Effector memory CD4-positive, alpha-beta T cell (primary cell): Measurements from ENCODE around the gene BNC2.

ENCODE experiments used
- DNase-seq, 3 donors: peaks; one replicate each; pipeline ENCODE4 v3.0.0-alpha.2; 2020
- H3K27ac ChIP-seq: 2 replicates; pipeline ENCODE4 v1.7.0; 2013; ENCODE audit warnings: mild to moderate bottlenecking, low read length, moderate library complexity; ENCODE audit not compliant: insufficient read depth, poor library complexity, severe bottlenecking
- H3K27me3 ChIP-seq: replicated peaks from 2 replicates; pipeline ENCODE4 v1.7.0; 2013; ENCODE audit warnings: mild to moderate bottlenecking, low read length; ENCODE audit not compliant: insufficient read depth, control insufficient read depth, poor library complexity, severe bottlenecking
- H3K36me3 ChIP-seq: 2 replicates; pipeline ENCODE4 v1.7.0; 2013; ENCODE audit warnings: mild to moderate bottlenecking, low read length, moderate library complexity; ENCODE audit not compliant: control insufficient read depth, insufficient read depth
- H3K4me1 ChIP-seq: 2 replicates; pipeline ENCODE4 v1.7.0; 2013; ENCODE audit warnings: low read length, mild to moderate bottlenecking; ENCODE audit not compliant: control insufficient read depth, insufficient read depth, poor library complexity, severe bottlenecking
- H3K4me3 ChIP-seq: 2 replicates; pipeline ENCODE4 v1.7.0; 2013; ENCODE audit warnings: low read length, low read depth, mild to moderate bottlenecking; ENCODE audit not compliant: insufficient read depth, poor library complexity, severe bottlenecking
- H3K9me3 ChIP-seq: 2 replicates; pipeline ENCODE4 v1.7.0; 2013; ENCODE audit warnings: mild to moderate bottlenecking, low read length, moderate library complexity; ENCODE audit not compliant: control insufficient read depth

BNC2 gene

DNA sequence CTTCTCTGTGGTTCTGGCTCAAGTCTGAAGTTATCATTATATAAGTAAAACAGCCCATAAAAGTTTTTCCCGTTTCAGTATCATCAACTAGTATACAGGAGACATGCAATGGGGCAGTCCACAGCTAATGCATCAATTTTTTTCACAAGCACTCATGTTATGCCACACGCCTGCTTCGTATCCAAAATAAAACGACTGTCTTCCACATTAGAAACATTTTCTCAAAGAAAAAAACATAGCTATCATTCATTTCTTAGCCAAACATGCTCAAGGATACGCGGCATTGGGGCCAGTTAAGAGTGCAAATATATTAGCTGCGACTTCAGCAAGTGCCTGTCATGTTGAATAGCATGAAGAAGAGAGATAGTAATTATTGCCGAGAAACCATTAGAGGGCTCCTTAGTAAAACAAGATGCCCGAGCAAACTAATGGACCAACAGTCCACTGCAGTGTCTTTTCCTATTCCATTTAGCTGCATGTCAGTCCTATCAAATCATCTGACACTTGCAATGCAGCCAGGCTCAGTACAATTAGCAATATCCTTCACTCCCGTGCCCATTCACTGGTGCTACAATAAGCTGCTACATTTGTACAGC, 68.5 kb downstream of the BNC2 start:
- Histone ChIP-seq H3K4me1 (no peaks in the 10 kb centered on the region), H3K4me3 (no peak overlapping the region), H3K27me3 (no peaks in the 10 kb centered on the region), H3K9me3 (no peaks in the 10 kb centered on the region), H3K27ac (no peak overlapping the region), H3K36me3 (no peaks in the 10 kb centered on the region)
- no peak for DNase-seq

DNA sequence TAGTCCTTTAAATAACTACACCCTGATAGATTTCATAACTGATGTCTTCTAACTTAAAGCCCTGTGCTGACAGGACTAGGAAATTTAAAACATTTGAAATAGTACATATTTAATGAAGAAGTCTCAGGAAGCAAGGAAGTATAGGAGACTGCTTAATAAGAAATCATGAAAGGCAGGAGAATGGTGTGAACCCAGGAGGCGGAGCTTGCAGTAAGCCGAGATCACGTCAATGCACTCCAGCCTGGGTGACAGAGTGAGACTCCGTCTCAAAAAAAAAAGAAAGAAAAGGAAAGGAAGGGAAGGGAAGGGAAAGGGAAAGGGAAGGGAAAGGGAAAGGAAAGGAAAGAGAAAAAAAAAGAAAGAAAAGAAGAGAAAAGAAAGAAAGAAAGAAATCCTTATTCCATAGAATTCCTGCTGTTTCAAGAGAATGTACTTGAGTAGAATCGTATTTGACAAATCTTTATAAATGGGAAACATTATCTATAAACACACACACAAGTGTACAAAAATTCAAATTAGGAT, 74.1 kb downstream of the BNC2 start:
- H3K4me3 ChIP-seq = no peak overlapping the region
- no peaks in the 10 kb centered on the region for H3K4me1 ChIP-seq
- no peak for DNase-seq
- H3K27me3 ChIP-seq = no peaks in the 10 kb centered on the region
- no peaks in the 10 kb centered on the region for H3K9me3 ChIP-seq
- no peaks in the 10 kb centered on the region for H3K36me3 ChIP-seq
- H3K27ac ChIP-seq = no peak overlapping the region

DNA sequence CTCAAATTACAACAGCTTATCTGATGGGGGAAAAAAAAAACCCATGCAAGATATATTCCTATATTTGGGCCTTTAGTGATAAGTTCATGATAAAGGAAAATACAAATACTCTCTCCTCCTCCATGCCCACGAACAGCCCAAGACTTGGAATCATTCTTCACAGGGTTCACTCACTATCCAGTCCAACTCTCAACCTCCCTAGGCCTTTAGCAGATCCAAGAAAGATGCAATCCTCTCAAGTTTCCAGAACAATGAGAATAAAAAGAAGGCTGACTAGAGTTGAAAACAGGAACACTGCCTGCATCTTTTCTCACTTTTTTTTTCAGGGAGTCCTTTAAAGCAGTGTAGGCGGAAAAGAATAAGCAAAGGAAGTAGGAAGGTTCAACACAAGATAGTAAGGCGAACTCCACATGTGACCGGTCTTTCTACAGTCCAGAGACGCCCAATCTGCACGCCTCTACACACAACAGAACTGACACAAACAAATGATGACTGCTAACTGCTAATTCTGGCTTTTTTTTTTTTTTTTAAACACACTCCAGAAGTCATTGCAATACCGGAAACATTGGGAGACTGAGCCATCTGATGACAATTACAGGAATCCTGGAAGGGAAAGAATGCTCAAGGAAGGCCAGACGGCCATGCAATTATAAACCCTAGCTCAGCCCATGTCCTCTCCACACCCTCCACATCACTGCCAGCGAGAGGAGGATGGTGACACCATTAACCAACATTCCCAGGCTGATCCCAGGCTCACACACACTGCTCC, 75.4 kb downstream of the BNC2 start:
- Histone ChIP-seq H3K27ac (no peak overlapping the region), H3K4me3 (no peak overlapping the region)

DNA sequence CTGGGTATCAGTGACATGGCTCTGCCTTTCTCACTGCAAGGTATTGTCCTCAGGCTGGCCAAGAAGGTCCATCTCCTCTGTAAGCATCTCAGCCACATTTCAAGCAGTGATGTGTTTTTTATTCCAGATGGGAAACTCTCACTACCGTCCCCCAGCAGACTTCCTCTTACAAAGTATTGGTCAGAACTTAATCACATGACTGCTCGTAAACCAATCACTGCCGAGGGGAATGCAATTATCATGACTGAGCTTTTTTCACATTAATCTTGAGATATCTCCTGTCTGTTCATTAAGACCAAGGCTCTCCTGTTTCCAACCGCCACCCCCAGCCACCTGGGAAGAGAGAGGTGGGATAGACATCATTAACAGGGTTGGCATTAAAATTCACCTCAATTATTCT, 76.4 kb downstream of the BNC2 start:
- Histone ChIP-seq H3K27me3 (no peaks in the 10 kb centered on the region), H3K36me3 (no peaks in the 10 kb centered on the region), H3K4me3 (no peak overlapping the region), H3K9me3 (no peaks in the 10 kb centered on the region), H3K27ac (no peak overlapping the region), H3K4me1 (no peaks in the 10 kb centered on the region)
- no peak for DNase-seq

More for the DNA sequence above, 75.4 kb downstream of the BNC2 start:
- H3K36me3 ChIP-seq = no peaks in the 10 kb centered on the region
- H3K4me1 ChIP-seq = no peaks in the 10 kb centered on the region
- H3K9me3 ChIP-seq = no peaks in the 10 kb centered on the region
- H3K27me3 ChIP-seq = no peaks in the 10 kb centered on the region
- DNase-seq = no peak

DNA sequence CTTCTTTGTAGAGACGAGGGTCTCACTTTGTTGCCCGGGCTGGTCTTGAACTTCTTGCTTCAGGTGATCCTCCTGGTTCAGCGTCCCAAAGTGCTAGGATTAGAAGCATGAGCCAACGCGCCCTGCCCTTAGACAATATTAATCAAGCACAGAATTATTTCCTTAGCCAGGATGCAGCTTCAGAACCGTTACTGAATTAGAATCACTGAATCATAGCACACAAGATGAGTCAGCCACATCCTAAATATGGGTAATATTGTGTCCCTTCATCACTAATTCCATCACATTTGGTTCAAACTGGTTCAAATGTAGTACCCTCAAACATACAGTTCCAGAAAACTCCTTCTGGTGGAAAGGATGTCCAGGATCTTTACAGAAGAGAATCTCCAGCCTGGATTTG, 82.7 kb downstream of the BNC2 start:
- no peaks in the 10 kb centered on the region for H3K4me1 ChIP-seq
- no peak for DNase-seq
- H3K36me3 ChIP-seq = no peaks in the 10 kb centered on the region
- no peaks in the 10 kb centered on the region for H3K9me3 ChIP-seq
- no peak overlapping the region for H3K4me3 ChIP-seq
- no peak overlapping the region for H3K27ac ChIP-seq
- no peaks in the 10 kb centered on the region for H3K27me3 ChIP-seq

DNA sequence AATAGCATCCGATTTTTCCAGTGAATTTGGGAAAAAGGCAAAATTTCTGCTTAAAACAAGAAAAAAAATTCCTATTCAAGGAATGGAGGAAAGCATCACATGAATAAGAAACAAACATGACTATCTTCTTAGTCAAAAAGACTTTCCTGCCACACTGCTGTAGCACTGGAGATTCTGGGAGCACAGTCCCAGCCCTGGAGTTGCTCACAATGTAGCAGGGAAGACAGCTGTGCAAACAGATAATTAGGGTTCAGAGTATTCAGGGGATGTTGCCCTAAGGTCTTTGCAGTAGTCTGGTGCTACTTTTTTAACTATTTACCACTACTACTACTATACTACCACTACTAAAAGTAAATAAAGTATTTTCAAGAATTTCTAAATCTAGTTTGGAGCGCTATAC, 86.5 kb downstream of the BNC2 start:
- Histone ChIP-seq H3K4me3 (no peak overlapping the region), H3K27ac (no peak overlapping the region), H3K4me1 (no peaks in the 10 kb centered on the region), H3K9me3 (no peaks in the 10 kb centered on the region), H3K27me3 (no peaks in the 10 kb centered on the region), H3K36me3 (no peaks in the 10 kb centered on the region)
- DNase-seq = no peak

DNA sequence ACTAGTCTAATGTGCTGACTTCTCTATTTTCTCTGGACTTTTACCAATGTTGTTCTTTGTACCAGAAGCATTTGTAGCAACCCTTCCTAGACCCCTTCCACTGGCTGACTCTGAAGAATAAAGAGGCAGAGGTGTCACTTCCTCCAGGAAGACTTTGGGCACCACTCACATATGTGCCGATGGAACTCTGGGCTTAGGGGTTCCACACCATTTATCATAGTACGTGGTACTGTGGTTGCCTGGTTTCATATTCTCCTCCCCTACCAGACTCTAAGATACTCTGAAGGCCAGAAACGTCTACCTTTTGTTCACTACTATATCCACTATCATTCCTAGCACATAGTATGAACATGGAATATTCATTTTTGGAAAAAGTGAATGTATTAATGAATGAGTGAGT, 88.0 kb downstream of the BNC2 start:
- Histone ChIP-seq H3K27me3 (no peaks in the 10 kb centered on the region), H3K9me3 (no peaks in the 10 kb centered on the region), H3K27ac (no peak overlapping the region), H3K4me3 (no peak overlapping the region), H3K4me1 (no peaks in the 10 kb centered on the region), H3K36me3 (no peaks in the 10 kb centered on the region)
- DNase-seq = no peak

DNA sequence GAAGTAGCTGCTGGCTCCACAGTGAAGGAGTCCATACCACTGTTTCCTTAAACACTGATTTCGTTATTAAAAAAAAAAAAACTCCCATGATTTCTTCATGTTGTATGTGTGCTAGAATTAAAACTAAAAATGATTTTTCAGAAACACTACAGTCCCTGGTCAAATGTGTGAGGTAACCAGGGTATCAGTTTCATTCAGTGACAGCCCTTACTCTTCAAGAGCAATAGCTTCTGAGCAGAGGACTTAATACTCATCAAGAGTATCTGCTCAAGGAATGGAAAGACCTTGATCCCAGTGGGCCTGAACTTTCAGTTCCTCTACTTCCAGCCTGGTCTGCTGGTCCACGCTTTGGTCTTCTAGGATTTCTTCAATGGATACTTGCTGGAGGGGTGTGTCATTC, 95.1 kb downstream of the BNC2 start:
- H3K27ac ChIP-seq = no peak overlapping the region
- H3K4me1 ChIP-seq = no peaks in the 10 kb centered on the region
- no peak overlapping the region for H3K4me3 ChIP-seq
- no peaks in the 10 kb centered on the region for H3K27me3 ChIP-seq
- DNase-seq = no peak
- no peaks in the 10 kb centered on the region for H3K9me3 ChIP-seq
- H3K36me3 ChIP-seq = no peaks in the 10 kb centered on the region

DNA sequence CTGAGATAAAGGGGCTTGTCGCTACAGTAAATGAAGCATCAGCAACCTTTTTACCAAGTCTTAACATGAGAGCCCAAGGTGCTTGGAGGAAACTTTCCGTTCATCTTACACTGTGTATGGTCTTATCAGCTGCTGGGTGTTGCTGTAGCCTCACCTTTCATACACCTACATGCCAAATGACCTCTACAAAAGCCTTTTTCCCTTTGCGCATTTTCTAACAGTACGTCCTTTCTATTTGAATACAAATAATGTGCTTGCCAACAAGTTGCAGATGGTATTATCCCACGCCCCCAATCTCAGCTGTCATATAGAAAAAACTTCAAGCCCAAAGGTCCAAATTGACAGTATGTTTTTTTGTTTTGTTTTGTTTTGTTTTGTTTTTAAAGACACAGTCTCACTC, 96.9 kb downstream of the BNC2 start:
- Histone ChIP-seq H3K36me3 (no peaks in the 10 kb centered on the region), H3K4me3 (no peak overlapping the region)

DNA sequence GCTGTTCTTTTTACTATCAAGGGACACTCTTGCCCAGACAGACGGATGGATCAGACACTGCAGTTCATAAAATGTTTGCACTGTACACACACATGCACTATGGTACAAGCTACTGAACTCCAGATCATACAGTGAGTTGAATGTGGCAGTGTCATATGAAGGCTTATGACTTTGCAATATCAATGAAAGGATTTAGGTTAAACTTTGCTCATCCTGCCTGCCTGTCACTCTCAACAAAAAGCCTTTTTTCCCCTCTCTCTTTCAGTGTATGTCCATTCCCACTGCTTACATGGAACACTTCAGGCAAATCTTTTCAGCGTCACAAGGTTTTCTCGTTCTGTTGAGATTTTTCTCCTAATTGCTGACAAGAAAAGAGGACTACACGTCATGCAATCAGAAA, 97.4 kb downstream of the BNC2 start:
- Histone ChIP-seq H3K27me3 (no peaks in the 10 kb centered on the region), H3K4me1 (no peaks in the 10 kb centered on the region), H3K27ac (no peak overlapping the region), H3K36me3 (no peaks in the 10 kb centered on the region), H3K4me3 (no peak overlapping the region), H3K9me3 (no peaks in the 10 kb centered on the region)
- DNase-seq = no peak

More for the DNA sequence above, 96.9 kb downstream of the BNC2 start:
- Histone ChIP-seq H3K27me3 (no peaks in the 10 kb centered on the region), H3K27ac (no peak overlapping the region), H3K4me1 (no peaks in the 10 kb centered on the region), H3K9me3 (no peaks in the 10 kb centered on the region)
- DNase-seq = no peak
